Skin of body (tissue), 2 donors: ENCODE measurements around the gene PRSS57. TPM values are rescaled to one million over a fixed set of nuclear protein-coding genes. Genes with fewer than 3 reads are reported as not detected.
A peak's percentile ranks its signal among the peaks of the same experiment; 100 is the strongest.
"Not testable (repeated sequence)": the region's sequence is repeated elsewhere in the genome, so short reads cannot be mapped to it uniquely, and the experiment has no call there.

Experiments used
- DNase-seq: peaks from one replicate; lab custom pipeline; 2025; lab: John Stamatoyannopoulos, UW
- total RNA-seq: library from RNA; depleted of rRNA; stranded (reverse); fragments of >200 nt; gene quantifications from one replicate; pipeline ENCODE4 v1.2.3, GENCODE V29; 2014

PRSS57 gene
- total RNA-seq, 1 donor from 2014 or later = 0.69 TPM

- DNase-seq = no peak
Observed at GRCh38 chr19:674282-675151, 20.7 kb downstream of the PRSS57 start.

GRCh38 chr19:670609-671075 lies 24.6 kb downstream of the PRSS57 start:
- DNase-seq = no peak

GRCh38 chr19:668675-669434 lies 26.4 kb downstream of the PRSS57 start:
- DNase-seq = not testable (repeated sequence)

- not testable (repeated sequence) for DNase-seq
Observed at GRCh38 chr19:666985-667573, 28.2 kb downstream of the PRSS57 start.

- peak; percentile 59 for DNase-seq
Observed at GRCh38 chr19:664913-665443, 30.3 kb downstream of the PRSS57 start.

DNA sequence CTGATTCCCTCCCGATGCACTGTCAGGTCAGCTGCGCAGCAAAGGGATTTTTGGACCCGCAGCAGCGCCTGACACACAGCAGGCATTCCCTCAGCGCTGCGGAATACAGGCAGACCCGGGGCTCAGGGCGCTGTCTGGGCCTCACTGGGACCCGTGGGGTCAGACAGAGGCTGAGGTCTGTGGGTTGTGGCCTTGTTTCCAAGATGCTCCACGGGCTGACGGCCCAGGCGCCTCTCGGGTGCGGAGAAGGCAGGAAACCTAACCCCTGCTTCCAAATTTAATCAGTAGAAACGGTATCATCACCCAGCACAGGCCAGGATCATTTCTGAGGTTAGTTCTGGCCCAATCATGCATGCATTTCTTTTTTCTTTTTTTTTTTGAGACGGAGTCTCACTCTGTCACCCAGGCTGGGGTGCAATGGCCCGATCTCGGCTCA lies 31.6 kb downstream of the PRSS57 start:
- DNase-seq = no peak

- DNase-seq = peak; percentile 87
Observed at GRCh38 chr19:662962-663681, 32.1 kb downstream of the PRSS57 start, which contains the start of gene RNF126. Gene RNF126 (minus strand): TSS chr19:663214. CDS start chr19:663121, 93 bp downstream.

- DNase-seq = peak; percentile 8
Observed at GRCh38 chr19:662207-662961, 32.9 kb downstream of the PRSS57 start.

DNA sequence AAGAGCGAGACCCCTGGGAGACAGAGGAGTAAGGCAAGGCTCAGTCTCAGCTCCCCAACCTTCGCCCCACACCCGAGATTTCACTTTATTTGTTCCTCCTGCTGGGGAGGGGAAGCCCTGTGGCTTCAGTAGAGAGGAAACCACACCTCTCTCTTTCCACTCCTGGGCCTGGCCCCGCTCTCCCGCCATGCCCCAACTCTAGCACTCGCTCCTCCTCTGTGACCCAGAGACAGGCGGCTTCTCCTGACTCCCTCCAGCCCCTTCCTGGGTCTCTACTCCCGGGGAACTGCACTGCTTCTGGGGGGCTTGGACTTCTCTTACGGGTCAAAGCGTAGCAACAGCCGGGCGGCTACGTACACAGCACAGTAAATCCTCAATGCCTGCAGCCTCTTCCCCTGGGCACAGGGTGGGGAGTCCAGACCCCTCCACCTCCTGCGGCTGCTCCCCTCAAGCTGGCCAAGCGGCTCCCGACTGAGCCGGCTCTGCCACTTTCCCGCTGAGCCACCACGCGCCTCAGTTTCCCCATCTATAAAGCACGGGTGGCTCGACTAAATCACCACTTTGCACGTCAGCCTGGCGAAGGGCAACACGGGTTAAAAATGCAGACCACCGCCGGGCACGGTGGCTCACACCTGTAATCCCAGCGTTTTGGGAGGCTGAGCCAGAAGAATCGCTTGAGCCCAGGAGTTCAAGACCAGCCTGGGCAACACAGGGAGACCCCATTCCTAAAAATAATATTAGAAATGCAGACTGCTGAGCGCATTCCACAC lies 33.6 kb downstream of the PRSS57 start:
- no peak for DNase-seq

GRCh38 chr19:660793-661426 lies 34.3 kb downstream of the PRSS57 start:
- no peak for DNase-seq

DNA sequence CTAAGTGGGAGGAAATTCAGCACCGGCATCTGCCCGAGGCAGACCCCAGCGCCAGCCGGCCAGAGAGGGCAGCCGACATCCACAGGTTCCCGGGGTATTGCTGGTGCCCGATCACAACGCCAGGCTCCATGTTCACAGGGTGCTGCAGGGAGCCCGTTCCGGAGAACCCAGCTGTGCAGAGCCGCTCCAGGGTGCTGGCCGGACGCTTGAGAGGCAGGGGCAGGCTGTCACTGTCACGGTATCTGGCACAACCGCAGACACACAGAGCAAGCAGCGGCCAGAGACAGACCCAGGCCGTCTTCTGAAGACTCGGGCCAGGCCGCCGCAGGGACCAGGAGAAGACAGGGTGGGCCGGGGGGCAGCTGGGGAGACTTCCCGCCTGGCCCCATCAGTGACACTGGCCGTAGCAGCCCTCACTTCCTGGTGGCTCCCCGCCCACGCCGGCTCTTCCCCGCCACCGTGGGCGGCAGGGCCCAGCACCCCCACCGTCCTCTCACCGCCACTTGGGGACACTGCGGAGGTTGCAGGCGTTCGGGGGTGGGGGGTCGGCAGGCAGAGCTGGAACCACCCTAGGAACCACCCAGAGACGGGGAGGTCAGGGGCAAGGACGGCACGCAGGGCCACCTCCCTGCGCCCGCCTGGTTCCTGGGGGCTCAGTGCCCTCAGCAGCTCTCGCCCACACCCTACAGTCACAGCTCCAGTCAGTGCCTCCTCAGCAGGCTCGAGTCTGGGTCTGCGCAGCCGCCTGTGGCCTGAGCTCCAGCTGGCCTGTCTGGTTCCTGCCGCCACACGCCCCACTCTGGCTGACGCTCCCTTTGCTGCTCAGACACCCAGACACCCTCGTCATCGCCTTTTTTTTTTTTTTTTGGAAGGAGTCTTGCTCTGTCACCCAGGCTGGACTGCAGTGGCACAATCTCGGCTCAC lies 36.1 kb downstream of the PRSS57 start:
- DNase-seq = no peak

GRCh38 chr19:658059-658839 lies 37.0 kb downstream of the PRSS57 start:
- no peak for DNase-seq

- no peak for DNase-seq
Observed at GRCh38 chr19:657611-658010, 37.6 kb downstream of the PRSS57 start.

GRCh38 chr19:656751-657559 lies 38.3 kb downstream of the PRSS57 start:
- no peak for DNase-seq

DNA sequence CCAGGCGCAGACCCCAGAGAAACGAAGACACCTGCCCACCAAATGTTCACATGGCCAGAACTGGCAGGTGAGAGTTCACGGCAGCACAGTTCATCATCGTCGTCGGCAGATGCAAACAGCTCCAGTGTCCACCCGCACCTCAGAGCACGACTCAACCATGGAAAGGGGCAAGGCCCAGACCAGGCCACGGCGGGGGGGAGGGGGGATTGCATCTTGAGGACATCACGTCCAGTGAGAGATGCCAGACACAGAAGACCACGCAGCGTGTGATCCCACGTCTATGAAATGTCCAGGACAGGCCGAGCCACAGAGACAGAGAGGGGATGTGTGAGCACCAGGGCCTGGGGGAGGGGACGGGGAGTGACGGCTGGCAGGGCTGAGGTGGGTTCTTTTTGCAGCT lies 39.6 kb downstream of the PRSS57 start:
- DNase-seq = no peak

GRCh38 chr19:653425-653824 lies 41.8 kb downstream of the PRSS57 start:
- DNase-seq = no peak
